Upper lobe of left lung (tissue), 6 donors: Measurements from ENCODE around the gene UGT1A1. TPM values are rescaled to one million over a fixed set of nuclear protein-coding genes. Genes with fewer than 3 reads are reported as not detected.

Experiments
- ATAC-seq, 2 donors: fragments of 200-7000 bp; cut with Tn5 transposase; one replicate each; pipeline ENCODE4 v1.9.1; 2022; ENCODE audit warnings: mild to moderate bottlenecking in 2 of 2, moderate library complexity in 2 of 2; ENCODE audit not compliant: low FRiP score in 2 of 2
- DNase-seq, 2 donors: peaks; one replicate each; pipeline ENCODE4 v3.0.0-alpha.2; 2019 to 2020
- H3K27ac ChIP-seq, 4 donors: fragments of 200-600 bp; sonication (generic); one replicate each; pipeline ENCODE4 v1.5.1; 2016 to 2019
- H3K27me3 ChIP-seq, 4 donors: fragments of 200-600 bp; sonication (generic); one replicate each; pipeline ENCODE4 v1.5.1; 2017 to 2019
- H3K36me3 ChIP-seq, 4 donors: fragments of 200-600 bp; sonication (generic); one replicate each; pipeline ENCODE4 v1.5.1; 2016 to 2019
- H3K4me1 ChIP-seq, 4 donors: fragments of 200-600 bp; sonication (generic); one replicate each; pipeline ENCODE4 v1.5.1; 2018 to 2019
- H3K4me3 ChIP-seq, 4 donors: fragments of 200-600 bp; sonication (generic); one replicate each; pipeline ENCODE4 v1.5.1; 2017 to 2019; ENCODE audit warnings: mild to moderate bottlenecking in 2 of 4, moderate library complexity in 1 of 4
- H3K9me3 ChIP-seq, 4 donors: fragments of 200-600 bp; sonication (generic); one replicate each; pipeline ENCODE4 v1.5.1; 2018 to 2019
- CTCF ChIP-seq, 6 experiments: fragments of 450-650 bp in 4 of 6; fragments of 200-600 bp in 2 of 6; sonication (generic) in 2 of 6; IDR thresholded peaks; one replicate each; pipeline ENCODE4 v1.5.1; 2016 to 2019; ENCODE audit warnings: antibody characterized with exemption in 6 of 6
- EP300 ChIP-seq, 4 donors: sonication (generic); formaldehyde crosslinking; IDR thresholded peaks; one replicate each; pipeline ENCODE4 v1.5.1; 2017; ENCODE audit warnings: antibody characterized with exemption in 4 of 4, control low read depth in 2 of 4
- POLR2A ChIP-seq, 4 donors: fragments of 450-650 bp; IDR thresholded peaks; one replicate each; pipeline ENCODE4 v1.5.1; 2016 to 2017; ENCODE audit warnings: antibody characterized with exemption in 4 of 4, mild to moderate bottlenecking in 2 of 4
- POLR2AphosphoS5 ChIP-seq, 2 donors: sonication (generic); formaldehyde crosslinking; IDR thresholded peaks; one replicate each; pipeline ENCODE4 v1.5.1; 2017; ENCODE audit warnings: antibody characterized with exemption in 2 of 2
- WGBS, 2 donors: methylation state at CpG; one replicate each; pipeline ENCODE4 v1.1.5; 2017 to 2018; 5-methylcytosine and 5-hydroxymethylcytosine counted together
- total RNA-seq, 6 donors: library from RNA; depleted of rRNA in 4 of 6; stranded (reverse); fragments of >200 nt in 4 of 6; gene quantifications; one replicate each; pipeline versions ENCODE4 v1.1.0 to v1.2.1, GENCODE V29; 2016 to 2021
- donor health status: DM: no; HTN: no; CAD: no; lungs with moderate emphysema.
- donor health status: DM: no; HTN: yes; CAD: no; lungs with severe emphysema.

UGT1A1 gene
- total RNA-seq, 6 donors from 2014 or later = 0.15 to 1.4 (median 1.0) TPM; not detected in 3

GRCh38 chr2:233817995-233818638, 58.0 kb downstream of the UGT1A1 start:
- DNase-seq = peak in 1 of 2 donors; percentile 14
- Histone ChIP-seq H3K4me3 (no peak overlapping the region), H3K27ac (no peak overlapping the region), H3K27me3 (no peaks in the 10 kb centered on the region), H3K4me1 (no peaks in the 10 kb centered on the region), H3K36me3 (no peaks in the 10 kb centered on the region), H3K9me3 (no peaks in the 10 kb centered on the region)
- no peak for ATAC-seq
- no peak for TF ChIP-seq CTCF (IDR thresholded peaks at IDR 0.05)
- no peak for TF ChIP-seq EP300 (IDR thresholded peaks at IDR 0.05)
- no peak for TF ChIP-seq POLR2A (IDR thresholded peaks at IDR 0.05)
- no peak for TF ChIP-seq POLR2AphosphoS5 (IDR thresholded peaks at IDR 0.05)
- 88 to 97% methylated on average over 7 to 11 of the region's 11 CpGs for WGBS, 2 donors

DNA sequence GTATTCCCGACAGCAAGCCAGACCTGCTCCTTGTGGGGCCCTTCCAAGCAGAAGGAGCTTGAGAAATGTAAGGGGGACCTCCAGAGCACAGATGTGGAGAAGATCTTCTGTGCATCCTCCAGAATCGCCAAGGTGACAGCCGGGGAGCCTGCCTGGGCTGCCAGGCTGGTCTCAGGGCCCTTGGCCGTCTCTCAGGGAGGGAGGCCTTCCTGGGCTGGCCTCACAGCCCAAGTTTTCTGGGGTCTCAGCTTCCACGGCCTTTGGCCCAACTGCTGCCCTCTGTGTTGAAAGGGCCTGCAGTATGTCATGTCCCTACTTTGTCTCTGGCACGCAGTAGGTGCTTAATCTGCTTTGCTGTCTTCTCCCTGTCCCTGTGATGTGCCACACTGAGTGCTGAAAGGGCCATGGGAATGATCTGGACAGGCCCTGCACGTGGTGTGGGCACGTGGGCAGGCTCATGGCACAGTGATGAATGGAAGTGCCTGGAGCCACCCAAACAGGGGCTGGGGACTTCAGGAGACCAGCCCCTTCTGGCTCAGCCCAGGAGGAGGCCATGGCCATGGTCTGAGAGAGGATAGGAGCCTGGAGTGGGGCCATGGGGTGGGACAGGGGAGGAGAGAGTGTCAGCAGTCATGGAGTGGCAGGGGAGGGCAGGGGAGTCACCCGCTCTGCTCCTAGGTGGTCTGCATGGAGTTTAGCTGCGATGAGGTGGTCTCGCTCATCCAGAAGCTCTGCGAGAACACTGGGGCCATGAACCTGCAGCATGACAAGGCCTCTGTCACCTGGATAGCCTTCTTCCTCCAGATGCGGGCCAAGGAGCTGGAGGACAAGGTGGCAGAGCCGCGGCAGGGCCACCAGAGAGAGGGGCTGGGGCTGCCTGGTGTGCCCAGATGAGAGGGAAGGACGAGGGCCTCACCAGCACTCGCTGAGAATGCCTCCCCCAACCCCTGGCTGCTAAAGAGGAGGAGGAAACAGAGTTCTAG, 58.9 kb downstream of the UGT1A1 start:
- ATAC-seq (no peak), DNase-seq (peak in 1 of 2 donors; percentile 13)
- Histone ChIP-seq H3K27me3 (no peaks in the 10 kb centered on the region), H3K27ac (no peak overlapping the region), H3K4me1 (no peaks in the 10 kb centered on the region), H3K36me3 (no peaks in the 10 kb centered on the region), H3K9me3 (no peaks in the 10 kb centered on the region), H3K4me3 (no peak overlapping the region)
- WGBS, 2 donors = 74 to 93% methylated on average over 8 to 17 of the region's 17 CpGs
- TF ChIP-seq POLR2A (IDR thresholded peaks at IDR 0.05) = no peak
- TF ChIP-seq POLR2AphosphoS5 (IDR thresholded peaks at IDR 0.05) = no peak
- no peak for TF ChIP-seq EP300 (IDR thresholded peaks at IDR 0.05)
- no peak for TF ChIP-seq CTCF (IDR thresholded peaks at IDR 0.05)

DNA sequence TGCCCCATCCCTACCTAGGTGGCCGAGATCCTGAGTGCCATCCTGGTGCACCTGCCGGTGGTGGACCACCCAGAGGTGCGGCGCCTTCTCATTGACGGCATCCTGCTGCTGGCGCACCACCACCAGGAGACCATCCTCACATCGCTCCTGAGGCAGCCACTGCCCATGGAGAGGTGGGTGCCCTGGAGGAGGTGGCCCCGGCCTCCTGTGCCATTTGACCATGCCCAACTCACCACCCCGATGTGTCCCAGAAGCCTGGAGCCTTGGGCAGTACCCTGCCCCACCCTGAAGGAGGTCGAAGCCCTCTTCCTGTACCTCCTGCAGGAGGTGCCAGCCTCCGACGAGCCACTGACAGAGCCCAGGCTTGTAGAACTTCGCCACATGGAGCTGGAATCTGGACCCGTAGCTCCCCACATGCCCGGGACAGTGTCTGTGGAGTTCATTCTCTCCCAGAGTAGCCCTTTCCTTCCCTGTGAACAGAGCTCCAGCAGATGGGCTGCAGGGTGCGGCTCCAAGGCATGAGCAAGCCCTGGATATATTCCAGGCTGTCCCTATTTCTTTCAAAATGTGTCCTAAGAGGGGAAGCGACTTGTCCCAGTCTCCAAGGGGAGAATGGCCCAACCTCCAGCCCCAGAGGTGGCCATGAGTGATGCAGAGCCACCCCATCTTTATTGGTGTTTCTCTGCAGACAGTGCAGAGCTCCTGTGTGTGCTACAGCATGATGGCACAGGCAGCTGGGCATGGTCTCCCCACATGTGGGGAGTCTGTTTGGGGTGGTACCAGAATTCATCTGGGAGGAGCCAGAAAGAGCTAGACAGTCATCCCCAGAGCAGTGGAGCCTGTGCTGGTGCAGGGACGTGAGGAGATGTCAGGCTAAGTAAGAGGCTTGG, 60.1 kb downstream of the UGT1A1 start:
- no peaks in the 10 kb centered on the region for H3K36me3 ChIP-seq
- H3K4me3 ChIP-seq = no peak overlapping the region
- DNase-seq = peak; percentile 10 to 59
- ATAC-seq = peak in 1 of 2 donors; percentile 23
- no peaks in the 10 kb centered on the region for H3K27me3 ChIP-seq
- H3K27ac ChIP-seq = no peak overlapping the region
- WGBS, 2 donors = 83 to 89% methylated on average over 6 to 18 of the region's 18 CpGs
- H3K4me1 ChIP-seq = no peaks in the 10 kb centered on the region
- TF ChIP-seq POLR2A (IDR thresholded peaks at IDR 0.05) (no peak), EP300 (IDR thresholded peaks at IDR 0.05) (no peak), CTCF (IDR thresholded peaks at IDR 0.05) (no peak), POLR2AphosphoS5 (IDR thresholded peaks at IDR 0.05) (no peak)
- H3K9me3 ChIP-seq = no peaks in the 10 kb centered on the region

DNA sequence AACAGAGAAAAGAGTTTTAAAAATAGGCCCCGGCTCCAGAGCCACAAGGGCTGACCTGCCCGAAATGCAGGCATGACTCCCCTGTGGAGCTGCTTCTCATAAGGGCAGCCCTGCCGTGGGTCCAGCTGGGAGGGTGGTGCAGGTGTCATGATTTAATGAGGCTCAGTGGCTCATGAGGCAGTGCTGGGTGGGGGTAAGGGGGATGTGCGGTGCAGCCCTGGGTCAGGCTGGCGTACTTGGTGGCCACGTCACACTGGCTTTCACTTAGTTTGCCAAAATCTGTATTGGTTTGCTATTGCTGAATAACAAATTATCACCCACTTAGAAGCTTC, 60.7 kb downstream of the UGT1A1 start:
- Histone ChIP-seq H3K36me3 (no peaks in the 10 kb centered on the region), H3K4me3 (no peak overlapping the region), H3K27me3 (no peaks in the 10 kb centered on the region), H3K9me3 (no peaks in the 10 kb centered on the region), H3K4me1 (no peaks in the 10 kb centered on the region), H3K27ac (no peak overlapping the region)
- DNase-seq (no peak), ATAC-seq (no peak)
- WGBS, 2 donors = 82 to 85% methylated on average over 3 to 6 of the region's 6 CpGs
- TF ChIP-seq CTCF (IDR thresholded peaks at IDR 0.05) (no peak), POLR2A (IDR thresholded peaks at IDR 0.05) (no peak), POLR2AphosphoS5 (IDR thresholded peaks at IDR 0.05) (no peak), EP300 (IDR thresholded peaks at IDR 0.05) (no peak)
